Esophagus squamous epithelium (tissue), 5 donors: ENCODE results near the gene BDKRB2. TPM values are rescaled to one million over a fixed set of nuclear protein-coding genes. Genes with fewer than 3 reads are reported as not detected.

Experiments
- DNase-seq: peaks from one replicate; lab custom pipeline; 2025; lab: John Stamatoyannopoulos, UW
- H3K27ac ChIP-seq, 4 donors: fragments of 200-600 bp; sonication (generic); one replicate each; pipeline ENCODE4 v1.5.1; 2016 to 2019; ENCODE audit warnings: mild to moderate bottlenecking in 1 of 4
- H3K27me3 ChIP-seq, 4 donors: fragments of 200-600 bp; sonication (generic); 1 replicate in 3 of 4; 2 replicates in 1 of 4; pipeline versions ENCODE4 v1.5.1 to v1.6.0; 2017 to 2021; ENCODE audit warnings: antibody characterized with exemption in 1 of 4
- H3K36me3 ChIP-seq, 3 donors: fragments of 200-600 bp; sonication (generic); one replicate each; pipeline ENCODE4 v1.5.1; 2016 to 2019
- H3K4me1 ChIP-seq, 3 donors: fragments of 200-600 bp; sonication (generic); one replicate each; pipeline ENCODE4 v1.5.1; 2017 to 2019
- H3K4me3 ChIP-seq, 4 donors: fragments of 200-600 bp; sonication (generic); 1 replicate in 3 of 4; 2 replicates in 1 of 4; pipeline ENCODE4 v1.5.1; 2016 to 2019; ENCODE audit warnings: mild to moderate bottlenecking in 2 of 4, moderate library complexity in 1 of 4
- H3K9me3 ChIP-seq, 3 donors: fragments of 200-600 bp; sonication (generic); one replicate each; pipeline ENCODE4 v1.5.1; 2016 to 2019
- CTCF ChIP-seq, 6 experiments: fragments of 450-650 bp in 4 of 6; fragments of 200-600 bp in 2 of 6; sonication (generic) in 2 of 6; IDR thresholded peaks; one replicate each; pipeline ENCODE4 v1.5.1; 2016 to 2019; ENCODE audit warnings: antibody characterized with exemption in 6 of 6, mild to moderate bottlenecking in 4 of 6, moderate library complexity in 4 of 6
- POLR2A ChIP-seq, 4 donors: fragments of 450-650 bp; IDR thresholded peaks; one replicate each; pipeline ENCODE4 v1.6.1; 2017; ENCODE audit warnings: antibody characterized with exemption in 4 of 4, mild to moderate bottlenecking in 4 of 4, moderate library complexity in 3 of 4
- WGBS, 2 donors: methylation state at CpG; one replicate each; pipeline ENCODE4 v1.1.5; 2018; 5-methylcytosine and 5-hydroxymethylcytosine counted together
- intact Hi-C: fragments of 100-400 bp; cut with DNase I; formaldehyde crosslinking; loops from one replicate; pipeline ENCODE4 v1.15.0; 2022
- total RNA-seq, 4 donors: library from RNA; depleted of rRNA; stranded (reverse); fragments of >200 nt; gene quantifications; one replicate each; pipeline ENCODE4 v1.1.0, GENCODE V29; 2016
- donor health status: DM: yes; HTN: yes; CAD: no.

BDKRB2 gene
- total RNA-seq, 4 donors from 2014 or later, result 18.8 to 31.2 (median 20.0) TPM

- 60 to 94% methylated on average over 2 of the region's 2 CpGs for WGBS, 2 donors
- intact Hi-C loops, result no loop called here
Observed at GRCh38 chr14:96237641-96238040, 33.0 kb downstream of the BDKRB2 start.

GRCh38 chr14:96238676-96239265 is 34.1 kb downstream of the BDKRB2 start:
- peaks cover 15 to 78% (median 21%) of the 10 kb centered on the region in 3 donors for H3K36me3 ChIP-seq
- no peak for TF ChIP-seq CTCF (IDR thresholded peaks at IDR 0.05)
- TF ChIP-seq POLR2A (IDR thresholded peaks at IDR 0.05), result no peak
- WGBS, 2 donors, result 63 to 80% methylated on average over 5 of the region's 7 CpGs
- intact Hi-C loops, result no loop called here
- no peaks in the 10 kb centered on the region for H3K27me3 ChIP-seq
- H3K4me1 ChIP-seq, result peaks cover 0 to 7% (median 0%) of the 10 kb centered on the region in 3 donors
- no peaks in the 10 kb centered on the region for H3K9me3 ChIP-seq
- no peak overlapping the region for H3K4me3 ChIP-seq
- DNase-seq, result no peak
- H3K27ac ChIP-seq, result no peak overlapping the region

More at GRCh38 chr14:96237641-96238040, 33.0 kb downstream of the BDKRB2 start:
- no peak for TF ChIP-seq POLR2A (IDR thresholded peaks at IDR 0.05)
- no peak for TF ChIP-seq CTCF (IDR thresholded peaks at IDR 0.05)
- Histone ChIP-seq H3K27ac (no peak overlapping the region), H3K27me3 (no peaks in the 10 kb centered on the region), H3K36me3 (peaks cover 15 to 72% (median 21%) of the 10 kb centered on the region in 3 donors), H3K4me1 (peaks cover 0 to 11% (median 0%) of the 10 kb centered on the region in 3 donors), H3K9me3 (no peaks in the 10 kb centered on the region), H3K4me3 (no peak overlapping the region)
- no peak for DNase-seq

- no peaks in the 10 kb centered on the region for H3K9me3 ChIP-seq
- TF ChIP-seq POLR2A (IDR thresholded peaks at IDR 0.05) (no peak), CTCF (IDR thresholded peaks at IDR 0.05) (no peak)
- H3K36me3 ChIP-seq, result peaks cover 15 to 87% (median 21%) of the 10 kb centered on the region in 3 donors
- no peaks in the 10 kb centered on the region for H3K4me1 ChIP-seq
- H3K27me3 ChIP-seq, result no peaks in the 10 kb centered on the region
- intact Hi-C loops, result no loop called here
- no peak overlapping the region for H3K27ac ChIP-seq
- DNase-seq, result no peak
- WGBS, 2 donors, result 67 to 81% methylated on average over 7 to 9 of the region's 9 CpGs
- no peak overlapping the region for H3K4me3 ChIP-seq
Observed at GRCh38 chr14:96239711-96240141, 35.1 kb downstream of the BDKRB2 start.

- no peak overlapping the region for H3K27ac ChIP-seq
- DNase-seq, result no peak
- no peak for TF ChIP-seq CTCF (IDR thresholded peaks at IDR 0.05)
- TF ChIP-seq POLR2A (IDR thresholded peaks at IDR 0.05), result no peak
- WGBS, 2 donors, result 94% methylated on average over 12 to 16 of the region's 18 CpGs
- intact Hi-C loops, result no loop called here
- H3K4me3 ChIP-seq, result no peak overlapping the region
- no peaks in the 10 kb centered on the region for H3K9me3 ChIP-seq
- H3K36me3 ChIP-seq, result peaks cover 15 to 90% (median 21%) of the 10 kb centered on the region in 3 donors
- H3K27me3 ChIP-seq, result no peaks in the 10 kb centered on the region
- no peaks in the 10 kb centered on the region for H3K4me1 ChIP-seq
Observed at GRCh38 chr14:96240641-96241040, 36.0 kb downstream of the BDKRB2 start.

GRCh38 chr14:96242126-96242525 is 37.5 kb downstream of the BDKRB2 start:
- TF ChIP-seq POLR2A (IDR thresholded peaks at IDR 0.05), result no peak
- TF ChIP-seq CTCF (IDR thresholded peaks at IDR 0.05), result no peak
- Histone ChIP-seq H3K36me3 (peaks cover 15 to 81% (median 21%) of the 10 kb centered on the region in 3 donors), H3K4me1 (peaks cover 3 to 11% (median 5%) of the 10 kb centered on the region in 3 donors), H3K9me3 (no peaks in the 10 kb centered on the region), H3K27me3 (no peaks in the 10 kb centered on the region), H3K27ac (no peak overlapping the region), H3K4me3 (no peak overlapping the region)
- DNase-seq, result no peak
- intact Hi-C loops, result no loop called here
- 90 to 92% methylated on average over 10 of the region's 10 CpGs for WGBS, 2 donors
